PC-3 (cell line): ENCODE results near the gene RBMS3. TPM values are rescaled to one million over a fixed set of nuclear protein-coding genes. Genes with fewer than 3 reads are reported as not detected.
"Not testable (repeated sequence)": the region's sequence is repeated elsewhere in the genome, so short reads cannot be mapped to it uniquely, and the experiment has no call there.

Experiments used
- ATAC-seq: fragments of 200-7000 bp; cut with Tn5 transposase; 2 replicates; pipeline ENCODE4 v1.9.1; 2020; ENCODE audit warnings: mild to moderate bottlenecking, moderate library complexity
- BruUV-seq: library from RNA; stranded (reverse); fragments of 400-500 nt; replicated peaks from 2 replicates; lab custom pipeline; 2021; lab: Mats Ljungman, UMichigan
- CTCF ChIA-PET: fragments of 300-600 bp; sonication (Branson Sonifier 250); formaldehyde crosslinking; loops from one replicate; lab custom pipeline; 2022; ENCODE audit warnings: antibody characterized with exemption; lab: Charles Lee
- POLR2A ChIA-PET: fragments of 300-600 bp; sonication (Branson Sonifier 250); formaldehyde crosslinking; loops from one replicate; lab custom pipeline; 2022; ENCODE audit warnings: antibody characterized with exemption; ENCODE audit not compliant: unreplicated experiment; lab: Charles Lee
- DNase-seq: peaks from one replicate; pipeline ENCODE4 v3.0.0-alpha.2; 2015
- H2AFZ ChIP-seq: fragments of 300-600 bp; sonication (generic); 2 replicates; pipeline ENCODE4 v1.6.0; 2016; ENCODE audit warnings: antibody characterized with exemption, low read length
- H3F3A ChIP-seq: fragments of 300-600 bp; sonication (generic); one replicate; pipeline ENCODE4 v1.6.0; 2017; ENCODE audit warnings: antibody characterized with exemption, low read length, control low read depth, mild to moderate bottlenecking; ENCODE audit not compliant: unreplicated experiment
- H3K27ac ChIP-seq: fragments of 300-600 bp; sonication (generic); 2 replicates; pipeline ENCODE4 v1.5.1; 2016; ENCODE audit warnings: mild to moderate bottlenecking, low read length
- H3K27me3 ChIP-seq: fragments of 300-600 bp; sonication (generic); 2 replicates; pipeline ENCODE4 v1.6.1; 2016; ENCODE audit warnings: low read length, mixed read lengths
- H3K36me3 ChIP-seq: fragments of 300-600 bp; sonication (generic); 2 replicates; pipeline ENCODE4 v1.6.1; 2016; ENCODE audit warnings: low read depth, mixed run types, low read length, mixed read lengths
- H3K4me1 ChIP-seq: fragments of 300-600 bp; sonication (generic); 2 replicates; pipeline ENCODE4 v1.5.1; 2016; ENCODE audit warnings: low read length; ENCODE audit not compliant: insufficient read depth
- H3K4me2 ChIP-seq: fragments of 300-600 bp; sonication (generic); 2 replicates; pipeline ENCODE4 v1.6.0; 2016; ENCODE audit warnings: low read length
- H3K4me3 ChIP-seq: fragments of 300-600 bp; sonication (generic); 2 replicates; pipeline ENCODE4 v1.5.1; 2016; ENCODE audit warnings: mild to moderate bottlenecking, low read length, mixed read lengths
- H3K79me2 ChIP-seq: fragments of 300-600 bp; sonication (generic); 2 replicates; pipeline ENCODE4 v1.6.1; 2017; ENCODE audit warnings: low read length, mixed read lengths
- H3K9ac ChIP-seq: fragments of 300-600 bp; sonication (generic); 2 replicates; pipeline ENCODE4 v1.6.0; 2016; ENCODE audit warnings: mild to moderate bottlenecking, low read length
- H3K9me2 ChIP-seq: fragments of 300-600 bp; sonication (generic); replicated peaks from 2 replicates; pipeline ENCODE4 v1.6.1; 2016; ENCODE audit warnings: mixed run types, low read length, mixed read lengths
- H3K9me3 ChIP-seq: fragments of 300-600 bp; sonication (generic); 2 replicates; pipeline ENCODE4 v1.6.1; 2016; ENCODE audit warnings: low read length, mixed read lengths
- H4K20me1 ChIP-seq: fragments of 300-600 bp; sonication (generic); 2 replicates; pipeline ENCODE4 v1.6.1; 2016; ENCODE audit warnings: low read length, mixed read lengths
- CTCF ChIP-seq: fragments of 300-600 bp; sonication (generic); conservative IDR thresholded peaks from 2 replicates; pipeline ENCODE4 v1.5.1; 2017; ENCODE audit warnings: antibody characterized with exemption, low read depth, mild to moderate bottlenecking, low read length
- EZH2 ChIP-seq: fragments of 300-600 bp; sonication (generic); IDR thresholded peaks from one replicate; pipeline ENCODE4 v1.6.1; 2017; ENCODE audit warnings: antibody characterized with exemption, mild to moderate bottlenecking, low read length; ENCODE audit not compliant: unreplicated experiment
- EZH2phosphoT487 ChIP-seq: fragments of 300-600 bp; sonication (generic); IDR thresholded peaks from 2 replicates; pipeline ENCODE4 v1.6.1; 2018; ENCODE audit warnings: mild to moderate bottlenecking, antibody characterized with exemption, low read length, borderline replicate concordance
- intact Hi-C: fragments of 100-400 bp; cut with micrococcal nuclease; formaldehyde crosslinking; loops from 2 replicates; pipeline ENCODE4 v1.9.0; 2023
- total RNA-seq: library from RNA; depleted of rRNA; stranded (reverse); fragments of >200 nt; gene quantifications from 2 replicates; pipeline ENCODE4 v1.2.3, GENCODE V29; 2014

RBMS3 gene
- total RNA-seq, 1 experiment from 2014 or later = 5.4 TPM

- Histone ChIP-seq H3K27me3 (no peaks in the 10 kb centered on the region), H3K27ac (no peak overlapping the region), H3K4me1 (peaks cover 3% of the 10 kb centered on the region; the same call in 1 of the 2 replicates), H3K9me3 (no peaks in the 10 kb centered on the region), H3K9ac (no peak overlapping the region), H3K4me3 (no peak overlapping the region), H3K79me2 (no peaks in the 10 kb centered on the region), H3K36me3 (no peaks in the 10 kb centered on the region), H3K9me2 (no peaks in the 10 kb centered on the region), H2AFZ (no peak overlapping the region), H3K4me2 (no peak overlapping the region), H4K20me1 (no peaks in the 10 kb centered on the region), H3F3A (no peaks in the 10 kb centered on the region)
- intact Hi-C loops = no loop called here
- TF ChIP-seq EZH2 (no peak), EZH2phosphoT487 (no peak), CTCF (no peak)
- no TSS peak for BruUV-seq
- ChIA-PET POLR2A (no interaction called here), CTCF (no interaction called here)
- ATAC-seq = no peak
- no peak for DNase-seq
Observed at GRCh38 chr3:29392625-29393388, 111.9 kb downstream of the RBMS3 start.

- H3K9me2 ChIP-seq, H3K4me3 ChIP-seq, H2AFZ ChIP-seq, H3K27me3 ChIP-seq, BruUV-seq, H3K4me1 ChIP-seq, ATAC-seq, H3F3A ChIP-seq, CTCF ChIA-PET, intact Hi-C loops, H3K79me2 ChIP-seq, H3K9ac ChIP-seq, H3K27ac ChIP-seq, H3K4me2 ChIP-seq, POLR2A ChIA-PET, H3K9me3 ChIP-seq, H3K36me3 ChIP-seq, H4K20me1 ChIP-seq, DNase-seq: not testable (repeated sequence)
Observed at GRCh38 chr3:29393946-29394345, 113.1 kb downstream of the RBMS3 start.

GRCh38 chr3:29397406-29397805 lies 116.5 kb downstream of the RBMS3 start:
- H2AFZ ChIP-seq = no peak overlapping the region
- H3K4me2 ChIP-seq = no peak overlapping the region
- no TSS peak for BruUV-seq
- H3K4me1 ChIP-seq = no peaks in the 10 kb centered on the region
- no peaks in the 10 kb centered on the region for H3K36me3 ChIP-seq
- H4K20me1 ChIP-seq = no peaks in the 10 kb centered on the region
- H3K9me2 ChIP-seq = no peaks in the 10 kb centered on the region
- no peaks in the 10 kb centered on the region for H3K79me2 ChIP-seq
- CTCF ChIA-PET = no interaction called here
- TF ChIP-seq EZH2 (no peak), EZH2phosphoT487 (no peak), CTCF (no peak)
- H3K4me3 ChIP-seq = no peak overlapping the region
- H3K9ac ChIP-seq = no peak overlapping the region
- POLR2A ChIA-PET = no interaction called here
- H3F3A ChIP-seq = no peaks in the 10 kb centered on the region
- H3K27ac ChIP-seq = no peak overlapping the region
- no peaks in the 10 kb centered on the region for H3K9me3 ChIP-seq
- ATAC-seq (no peak), DNase-seq (no peak)
- intact Hi-C loops = no loop called here
- no peaks in the 10 kb centered on the region for H3K27me3 ChIP-seq
